ENCODE results near the gene PEX11G.

The PEX11G gene

DNA sequence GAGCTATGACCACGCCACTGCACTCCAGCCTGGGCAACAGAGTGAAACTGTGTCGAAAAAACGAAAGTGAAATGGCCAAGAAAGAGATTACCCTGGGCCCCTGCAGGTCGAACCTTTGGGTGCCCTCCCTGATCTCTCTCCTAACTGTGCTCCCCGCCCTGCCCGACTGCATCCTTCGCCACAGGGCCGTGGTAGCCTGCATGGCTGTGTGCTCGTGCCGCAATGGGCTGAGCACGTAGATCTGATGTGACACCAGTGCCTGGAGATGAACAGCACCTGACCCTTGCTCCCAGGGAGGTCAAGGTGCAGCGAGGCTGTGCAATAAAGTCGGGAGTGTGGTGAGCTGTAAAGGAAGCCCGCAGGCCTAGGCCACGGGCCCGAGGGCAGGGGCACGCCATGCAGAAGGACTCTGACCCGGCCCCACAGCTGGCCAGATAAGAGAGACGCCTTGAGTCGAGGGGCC is 60.2 kb downstream of the PEX11G start:
- no peak for DNase-seq

DNA sequence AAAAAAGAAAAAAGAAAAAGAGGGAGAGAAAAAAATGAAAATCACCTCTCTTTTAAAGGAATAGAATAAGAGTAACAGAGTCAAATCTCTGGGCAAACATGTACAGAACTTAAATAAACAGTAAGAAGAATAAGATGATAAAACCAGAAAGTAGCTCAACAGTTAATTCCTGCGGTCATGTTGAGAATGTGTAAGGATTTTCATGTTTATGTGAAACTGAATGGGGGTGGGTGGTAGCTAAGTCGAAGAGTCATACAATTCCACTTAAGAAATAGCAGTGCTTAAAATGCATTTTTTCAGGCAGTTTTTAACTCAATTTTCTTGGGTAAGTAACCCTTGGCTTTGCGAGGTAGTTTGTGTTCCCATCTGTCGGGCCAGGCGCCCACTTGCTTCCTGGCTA is 60.9 kb downstream of the PEX11G start:
- no peak for DNase-seq

GRCh38 chr19:7426986-7427385 is 61.8 kb downstream of the PEX11G start:
- DNase-seq = no peak
